SK-N-SH treated with all-trans-retinoic acid at 6 μM for 48 hours (cell line): ENCODE data around the gene IKZF1.

Source experiments
- BACH2 ChIP-seq: fragments of 250-450 bp; sonication (Bioruptor Pico); IDR thresholded peaks from 2 replicates; pipeline ENCODE4 v1.9.0; 2021; ENCODE audit warnings: mild to moderate bottlenecking, borderline replicate concordance
- CSDC2 ChIP-seq: fragments of 250-450 bp; sonication (Bioruptor Pico); IDR thresholded peaks from 2 replicates; pipeline ENCODE4 v1.5.0; 2020; ENCODE audit warnings: mild to moderate bottlenecking, moderate library complexity
- ESRRG ChIP-seq: fragments of 250-450 bp; sonication (Bioruptor Pico); IDR thresholded peaks from 2 replicates; pipeline ENCODE4 v1.6.1; 2021; ENCODE audit warnings: mild to moderate bottlenecking
- ISL1 ChIP-seq: fragments of 250-450 bp; sonication (Bioruptor Pico); IDR thresholded peaks from 2 replicates; pipeline ENCODE4 v2.1.2; 2022; ENCODE audit warnings: mild to moderate bottlenecking, moderate library complexity
- PPARA ChIP-seq: fragments of 250-450 bp; sonication (Bioruptor Pico); IDR thresholded peaks from 2 replicates; pipeline ENCODE4 v1.5.0; 2020; ENCODE audit warnings: mild to moderate bottlenecking, borderline replicate concordance
- RARB ChIP-seq: fragments of 250-450 bp; sonication (Bioruptor Pico); IDR thresholded peaks from 2 replicates; pipeline ENCODE4 v1.8.0; 2021; ENCODE audit warnings: mild to moderate bottlenecking, moderate library complexity
- SNAI2 ChIP-seq: fragments of 250-450 bp; sonication (Bioruptor Pico); IDR thresholded peaks from 2 replicates; pipeline ENCODE4 v1.5.0; 2020; ENCODE audit warnings: mild to moderate bottlenecking, moderate library complexity
- TCF4 ChIP-seq: fragments of 250-450 bp; sonication (Bioruptor Pico); IDR thresholded peaks from 2 replicates; pipeline ENCODE4 v1.8.0; 2021; ENCODE audit warnings: mild to moderate bottlenecking, moderate library complexity, borderline replicate concordance
- ZFP3 ChIP-seq: fragments of 250-450 bp; sonication (Bioruptor Pico); IDR thresholded peaks from 2 replicates; pipeline ENCODE4 v1.5.0; 2020; ENCODE audit warnings: mild to moderate bottlenecking, moderate library complexity
- ZFP30 ChIP-seq: fragments of 450-650 bp; formaldehyde crosslinking; IDR thresholded peaks from 2 replicates; pipeline ENCODE4 v1.5.0; 2022; ENCODE audit warnings: mild to moderate bottlenecking, moderate library complexity
- ZNF70 ChIP-seq: fragments of 450-650 bp; formaldehyde crosslinking; IDR thresholded peaks from 2 replicates; pipeline ENCODE4 v1.5.0; 2020; ENCODE audit warnings: mild to moderate bottlenecking, moderate library complexity

DNA sequence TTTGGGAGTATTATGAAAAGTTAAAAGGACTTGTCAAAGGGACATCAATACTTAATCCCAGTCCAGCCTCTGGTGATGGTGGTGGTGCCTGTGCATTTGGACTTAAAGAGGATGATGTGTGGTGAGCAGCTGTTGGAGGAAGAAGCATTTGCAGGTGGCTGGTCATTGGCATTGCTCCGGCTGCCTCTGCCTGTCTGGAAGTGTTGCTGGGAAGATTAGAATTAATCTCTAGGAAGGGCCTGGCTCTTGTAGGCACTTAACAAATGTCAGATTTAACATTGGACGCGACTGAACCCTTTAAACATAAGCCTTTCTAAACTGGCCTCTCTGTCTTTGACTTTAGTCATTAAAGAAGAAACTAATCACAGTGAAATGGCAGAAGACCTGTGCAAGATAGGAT is 86.9 kb downstream of the IKZF1 start:
- TF ChIP-seq ESRRG (CRISPR knock-in tag), result no peak
- TF ChIP-seq CSDC2, result no peak
- TF ChIP-seq ZFP3 (CRISPR knock-in tag), result no peak
- TF ChIP-seq ZFP30 (CRISPR knock-in tag), result no peak
- no peak for TF ChIP-seq SNAI2
- no peak for TF ChIP-seq TCF4
- no peak for TF ChIP-seq RARB (CRISPR knock-in tag)
- no peak for TF ChIP-seq PPARA (CRISPR knock-in tag)
- TF ChIP-seq ISL1 (CRISPR knock-in tag), result no peak
- no peak for TF ChIP-seq ZNF70
- no peak for TF ChIP-seq BACH2 (CRISPR knock-in tag)
